GM19099 (cell line): Measurements from ENCODE around the gene MBNL1.

Experiments used
- POLR2A ChIP-seq: IDR thresholded peaks from 3 replicates; pipeline ENCODE4 v1.6.1; 2011; ENCODE audit warnings: low read depth; ENCODE audit not compliant: insufficient read length; ENCODE audit errors: extremely low read depth

Gene MBNL1

GRCh38 chr3:152281133-152281713, 12.5 kb downstream of the MBNL1 start:
- peak; percentile 10 for TF ChIP-seq POLR2A

- TF ChIP-seq POLR2A = no peak
These were observed 14.1 kb downstream of the MBNL1 start for GRCh38 chr3:152282813-152283212.

DNA sequence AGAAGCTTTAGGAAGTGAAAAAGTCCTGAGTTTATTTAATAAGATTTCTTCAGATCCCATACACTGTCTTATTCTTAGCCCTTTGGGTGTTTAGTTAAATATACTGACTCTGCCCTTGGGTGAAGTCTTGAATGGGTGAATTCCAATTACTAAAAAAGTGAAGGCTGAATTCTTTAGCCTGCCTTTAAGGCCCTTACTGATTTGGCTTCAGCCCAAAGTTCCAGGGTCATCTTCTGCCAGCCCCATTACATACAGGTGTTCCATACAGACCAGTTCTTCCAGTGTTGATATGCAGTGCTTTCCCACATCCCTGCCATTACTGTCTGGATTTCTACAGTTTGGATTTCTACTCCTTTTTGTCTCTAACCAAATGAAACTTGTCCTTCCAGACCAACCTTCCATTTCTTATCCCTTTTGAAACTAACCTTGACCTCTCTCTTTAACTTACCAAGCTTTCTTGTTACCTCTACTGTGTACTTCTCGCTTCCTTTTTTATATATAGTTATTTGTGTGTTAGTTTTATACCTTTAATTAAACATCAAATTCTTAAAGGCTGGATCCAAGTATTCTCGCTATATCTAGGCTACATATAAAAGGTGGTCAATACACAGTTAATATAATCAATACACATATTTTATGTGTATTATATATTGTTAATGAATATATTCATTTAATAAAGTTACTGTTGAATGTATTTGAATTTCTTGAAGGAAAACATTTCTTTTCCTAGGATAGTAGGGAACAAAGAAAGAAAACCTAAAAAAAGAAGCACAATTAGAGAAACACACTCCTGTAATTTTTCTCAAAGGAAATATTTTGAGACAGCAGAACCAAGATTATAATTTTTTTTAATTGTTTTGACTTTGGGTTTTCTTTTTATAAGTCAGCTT, 15.0 kb downstream of the MBNL1 start:
- no peak for TF ChIP-seq POLR2A

- no peak for TF ChIP-seq POLR2A
These were observed 16.2 kb downstream of the MBNL1 start for GRCh38 chr3:152284906-152285305.

DNA sequence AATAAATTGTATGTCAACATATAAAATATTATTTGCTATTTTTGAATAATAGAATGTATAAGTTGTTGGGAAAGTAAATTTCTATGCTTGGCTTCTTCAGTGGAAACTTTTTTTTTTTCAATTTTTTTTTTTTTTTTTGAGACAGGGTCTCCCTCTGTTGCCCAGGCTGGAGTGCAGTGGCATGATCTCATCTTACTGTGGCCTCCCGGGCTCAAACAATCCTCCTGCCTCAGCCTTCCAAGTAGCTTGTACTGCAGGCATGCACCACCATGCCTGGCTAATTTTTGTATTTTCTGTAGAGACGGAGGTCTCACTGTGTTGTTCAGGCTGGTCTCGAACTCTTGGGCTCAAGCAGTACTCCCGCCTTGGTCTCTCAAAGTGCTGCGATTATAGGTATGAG, 16.8 kb downstream of the MBNL1 start:
- TF ChIP-seq POLR2A = no peak

DNA sequence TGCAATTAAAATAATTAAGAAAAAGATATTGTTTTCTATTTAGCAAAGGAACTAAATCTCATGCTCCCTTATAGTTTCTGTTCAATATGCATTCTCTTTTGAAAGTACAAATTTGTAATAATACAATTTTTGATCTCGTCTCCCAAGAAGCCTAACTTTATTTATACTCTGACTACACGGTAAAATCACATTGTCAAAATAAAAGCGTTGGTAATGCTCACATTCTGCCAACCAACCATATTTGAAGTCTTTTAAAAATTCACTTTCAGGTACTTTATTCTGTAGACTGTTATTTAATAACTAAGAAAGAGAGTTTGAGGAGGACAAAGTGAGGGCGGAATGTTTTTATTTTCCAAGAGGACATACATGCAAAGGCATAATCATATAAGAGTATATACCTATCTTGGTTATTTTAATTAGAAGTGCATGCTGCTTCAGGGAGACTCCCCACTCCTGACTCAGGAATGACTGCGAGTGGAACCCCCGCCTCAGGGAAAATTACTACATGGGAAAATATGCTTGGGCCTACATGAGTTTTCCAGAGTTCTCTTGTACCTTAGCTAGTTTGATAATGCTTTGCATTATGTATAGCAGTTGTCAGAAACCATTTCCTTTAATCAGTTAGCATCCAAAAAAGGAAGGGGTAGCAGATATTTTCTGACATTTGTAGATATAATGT, 19.3 kb downstream of the MBNL1 start:
- TF ChIP-seq POLR2A = no peak

DNA sequence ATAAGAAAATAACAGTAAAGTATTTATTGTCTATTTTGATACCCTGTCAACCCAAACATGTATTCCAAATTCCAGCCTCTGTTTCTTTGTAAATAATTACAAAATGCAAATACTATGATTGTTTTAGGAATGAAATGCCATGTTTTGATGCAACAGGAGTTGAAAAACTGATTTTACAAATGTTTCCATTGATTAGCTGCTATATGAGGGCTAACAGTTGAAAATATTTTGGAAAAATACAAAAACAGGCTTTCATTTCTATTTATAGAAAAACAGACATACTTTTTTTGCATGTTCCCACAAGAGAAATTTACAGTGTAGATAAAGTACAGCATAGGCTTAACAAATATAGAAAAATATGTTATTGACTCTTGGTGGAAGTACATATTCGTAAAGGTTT, 20.0 kb downstream of the MBNL1 start:
- no peak for TF ChIP-seq POLR2A

GRCh38 chr3:152289708-152290107, 21.0 kb downstream of the MBNL1 start:
- no peak for TF ChIP-seq POLR2A

DNA sequence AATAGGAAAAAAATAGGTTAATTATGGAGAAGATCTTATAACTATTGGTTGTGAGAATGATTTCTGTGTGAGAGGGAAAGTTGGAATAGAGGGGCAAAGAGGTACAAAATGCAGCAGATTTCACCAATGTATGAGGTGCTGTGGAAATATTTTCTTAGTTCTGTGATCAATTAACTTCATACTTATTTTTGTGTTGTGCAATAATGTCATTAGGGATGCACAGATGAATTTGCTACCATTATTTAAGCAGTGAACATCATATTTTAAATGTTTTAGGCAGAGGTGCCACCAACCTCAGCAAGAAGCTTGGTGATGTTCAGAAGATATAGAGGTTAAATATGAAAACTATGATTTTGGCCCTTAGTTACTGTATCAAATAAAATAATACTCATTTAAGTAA, 21.6 kb downstream of the MBNL1 start:
- TF ChIP-seq POLR2A = no peak

DNA sequence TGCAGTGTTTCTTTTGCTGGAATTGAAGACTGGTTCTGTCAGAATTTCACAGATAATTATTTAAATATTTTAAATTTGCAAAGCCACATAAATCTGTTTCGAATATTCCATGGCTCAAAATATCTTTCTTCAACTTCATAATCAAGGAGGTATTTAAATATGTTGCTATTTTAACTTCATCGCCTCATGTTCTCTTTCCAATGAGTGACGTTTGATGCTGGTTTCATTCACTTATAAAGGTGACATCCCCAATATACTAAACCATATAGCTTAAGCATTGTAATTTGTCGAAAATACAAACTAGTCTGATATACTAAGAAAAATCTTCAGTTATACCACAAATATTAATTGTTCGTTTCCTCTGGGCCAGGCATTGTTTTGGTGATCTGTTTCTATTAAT, 22.5 kb downstream of the MBNL1 start:
- no peak for TF ChIP-seq POLR2A

- no peak for TF ChIP-seq POLR2A
These were observed 22.9 kb downstream of the MBNL1 start for GRCh38 chr3:152291649-152292066.

- TF ChIP-seq POLR2A = no peak
These were observed 23.6 kb downstream of the MBNL1 start for GRCh38 chr3:152292366-152292765.

- TF ChIP-seq POLR2A = no peak
These were observed 24.7 kb downstream of the MBNL1 start for GRCh38 chr3:152293347-152294006.

DNA sequence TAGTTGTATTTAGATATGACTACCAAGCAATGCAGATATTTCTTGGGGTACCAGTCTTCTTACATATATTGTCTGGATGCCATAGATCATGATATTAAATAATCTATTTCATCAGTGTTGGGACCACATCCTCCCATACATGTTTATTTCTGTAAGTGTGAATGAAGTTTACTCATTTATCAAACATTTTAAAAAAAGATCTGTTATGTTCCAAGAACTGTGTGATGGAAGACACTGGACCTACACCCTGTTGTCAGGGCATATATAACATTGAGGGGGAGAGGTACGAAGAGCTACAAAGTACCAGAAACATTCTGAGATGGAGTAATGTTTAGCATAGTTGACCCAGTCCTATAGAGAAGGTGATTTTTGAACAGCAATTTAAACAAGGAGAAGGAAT, 26.6 kb downstream of the MBNL1 start:
- TF ChIP-seq POLR2A = no peak

DNA sequence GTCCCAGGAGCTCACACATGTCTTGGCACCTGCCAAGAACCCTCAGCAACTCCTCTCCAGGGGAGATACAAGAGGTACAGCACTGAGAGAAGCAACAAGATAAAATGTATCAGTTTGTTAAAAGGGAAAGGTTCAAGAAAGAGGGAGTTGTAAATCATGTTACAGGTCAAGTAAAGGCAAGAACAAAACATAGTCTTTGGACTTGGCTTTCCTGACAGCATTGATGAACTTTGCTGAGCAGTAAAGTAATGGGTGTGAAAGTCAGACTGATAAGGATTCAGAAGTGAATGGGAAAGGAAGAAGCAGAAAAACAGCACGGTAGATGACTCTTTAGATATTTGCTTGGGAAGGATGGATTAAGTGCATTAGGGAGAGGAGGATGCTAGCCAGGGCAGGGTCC, 27.1 kb downstream of the MBNL1 start:
- no peak for TF ChIP-seq POLR2A
